SK-N-SH treated with all-trans-retinoic acid at 6 μM for 48 hours (cell line): ENCODE results near the gene TNFAIP8.

Experiments used
- ATAC-seq: fragments of 200-7000 bp; cut with Tn5 transposase; 3 replicates; pipeline ENCODE4 v1.9.1; 2020; ENCODE audit warnings: mild to moderate bottlenecking, moderate library complexity
- ARNTL ChIP-seq: fragments of 450-650 bp; formaldehyde crosslinking; IDR thresholded peaks from 2 replicates; pipeline ENCODE4 v1.5.0; 2020; ENCODE audit warnings: low read depth, mild to moderate bottlenecking, moderate library complexity, borderline replicate concordance
- BACH2 ChIP-seq: fragments of 250-450 bp; sonication (Bioruptor Pico); IDR thresholded peaks from 2 replicates; pipeline ENCODE4 v1.9.0; 2021; ENCODE audit warnings: mild to moderate bottlenecking, borderline replicate concordance
- CREB5 ChIP-seq: fragments of 250-450 bp; sonication (Bioruptor Pico); IDR thresholded peaks from 2 replicates; pipeline ENCODE4 v1.5.1; 2020; ENCODE audit warnings: low read depth, mild to moderate bottlenecking, moderate library complexity
- CSDC2 ChIP-seq: fragments of 250-450 bp; sonication (Bioruptor Pico); IDR thresholded peaks from 2 replicates; pipeline ENCODE4 v1.5.0; 2020; ENCODE audit warnings: mild to moderate bottlenecking, moderate library complexity
- ESRRG ChIP-seq: fragments of 250-450 bp; sonication (Bioruptor Pico); IDR thresholded peaks from 2 replicates; pipeline ENCODE4 v1.6.1; 2021; ENCODE audit warnings: mild to moderate bottlenecking
- GLIS3 ChIP-seq: fragments of 250-450 bp; sonication (Bioruptor Pico); IDR thresholded peaks from 2 replicates; pipeline ENCODE4 v1.5.0; 2020; ENCODE audit warnings: mild to moderate bottlenecking, moderate library complexity
- OSR1 ChIP-seq: fragments of 250-450 bp; sonication (Bioruptor Pico); IDR thresholded peaks from 2 replicates; pipeline ENCODE4 v1.8.0; 2022; ENCODE audit warnings: moderate library complexity, mild to moderate bottlenecking, inconsistent platforms
- PATZ1 ChIP-seq: fragments of 250-450 bp; sonication (Bioruptor Pico); IDR thresholded peaks from 2 replicates; pipeline ENCODE4 v1.8.0; 2020; ENCODE audit warnings: mild to moderate bottlenecking, moderate library complexity, borderline replicate concordance
- PPARA ChIP-seq: fragments of 250-450 bp; sonication (Bioruptor Pico); IDR thresholded peaks from 2 replicates; pipeline ENCODE4 v1.5.0; 2020; ENCODE audit warnings: mild to moderate bottlenecking, borderline replicate concordance
- RARB ChIP-seq: fragments of 250-450 bp; sonication (Bioruptor Pico); IDR thresholded peaks from 2 replicates; pipeline ENCODE4 v1.8.0; 2021; ENCODE audit warnings: mild to moderate bottlenecking, moderate library complexity
- SNAI2 ChIP-seq: fragments of 250-450 bp; sonication (Bioruptor Pico); IDR thresholded peaks from 2 replicates; pipeline ENCODE4 v1.5.0; 2020; ENCODE audit warnings: mild to moderate bottlenecking, moderate library complexity
- TOX ChIP-seq: fragments of 250-450 bp; sonication (Bioruptor Pico); IDR thresholded peaks from 2 replicates; pipeline ENCODE4 v1.8.0; 2021; ENCODE audit warnings: mild to moderate bottlenecking, moderate library complexity, borderline replicate concordance
- TSHZ2 ChIP-seq: fragments of 250-450 bp; sonication (Bioruptor Pico); IDR thresholded peaks from 2 replicates; pipeline ENCODE4 v1.5.0; 2020; ENCODE audit warnings: mild to moderate bottlenecking, moderate library complexity
- ZC3H10 ChIP-seq: fragments of 250-450 bp; sonication (Bioruptor Pico); IDR thresholded peaks from 2 replicates; pipeline ENCODE4 v1.5.1; 2021; ENCODE audit warnings: mild to moderate bottlenecking, moderate library complexity
- ZFP3 ChIP-seq: fragments of 250-450 bp; sonication (Bioruptor Pico); IDR thresholded peaks from 2 replicates; pipeline ENCODE4 v1.5.0; 2020; ENCODE audit warnings: mild to moderate bottlenecking, moderate library complexity
- ZFP30 ChIP-seq: fragments of 450-650 bp; formaldehyde crosslinking; IDR thresholded peaks from 2 replicates; pipeline ENCODE4 v1.5.0; 2022; ENCODE audit warnings: mild to moderate bottlenecking, moderate library complexity
- ZNF565 ChIP-seq: fragments of 450-650 bp; formaldehyde crosslinking; conservative IDR thresholded peaks from 2 replicates; pipeline ENCODE4 v1.5.0; 2020; ENCODE audit warnings: low read depth, mild to moderate bottlenecking, moderate library complexity
- ZNF70 ChIP-seq: fragments of 450-650 bp; formaldehyde crosslinking; IDR thresholded peaks from 2 replicates; pipeline ENCODE4 v1.5.0; 2020; ENCODE audit warnings: mild to moderate bottlenecking, moderate library complexity
- ZNF8 ChIP-seq: fragments of 450-650 bp; formaldehyde crosslinking; IDR thresholded peaks from 2 replicates; pipeline ENCODE4 v1.5.0; 2020; ENCODE audit warnings: mild to moderate bottlenecking, moderate library complexity
- TF ChIP-seq, protein P1 (sequence below): fragments of 250-450 bp; sonication (Bioruptor Pico); IDR thresholded peaks from 2 replicates; pipeline ENCODE4 v1.5.1; 2021; ENCODE audit warnings: mild to moderate bottlenecking, moderate library complexity
- TF ChIP-seq, protein P2 (sequence below): fragments of 250-450 bp; sonication (Bioruptor Pico); IDR thresholded peaks from 2 replicates; pipeline ENCODE4 v1.8.0; 2021; ENCODE audit warnings: low read depth, mild to moderate bottlenecking, moderate library complexity, borderline replicate concordance

The TNFAIP8 gene

GRCh38 chr5:119343766-119344165, 12.1 kb upstream of the TNFAIP8 start:
- TF ChIP-seq RARB (CRISPR knock-in tag) (no peak), ZNF565 (CRISPR knock-in tag) (no peak), BACH2 (CRISPR knock-in tag) (no peak), ZFP3 (CRISPR knock-in tag) (no peak), ESRRG (CRISPR knock-in tag) (no peak), PATZ1 (CRISPR knock-in tag) (no peak), CREB5 (CRISPR knock-in tag) (no peak), ZFP30 (CRISPR knock-in tag) (no peak), GLIS3 (CRISPR knock-in tag) (no peak), OSR1 (CRISPR knock-in tag) (no peak), TOX (no peak), CSDC2 (CRISPR knock-in tag) (no peak), ARNTL (CRISPR knock-in tag) (no peak), ZC3H10 (CRISPR knock-in tag) (no peak), SNAI2 (CRISPR knock-in tag) (no peak), PPARA (CRISPR knock-in tag) (no peak), ZNF70 (no peak), ZNF8 (CRISPR knock-in tag) (no peak)
- TF ChIP-seq, protein P1, sequence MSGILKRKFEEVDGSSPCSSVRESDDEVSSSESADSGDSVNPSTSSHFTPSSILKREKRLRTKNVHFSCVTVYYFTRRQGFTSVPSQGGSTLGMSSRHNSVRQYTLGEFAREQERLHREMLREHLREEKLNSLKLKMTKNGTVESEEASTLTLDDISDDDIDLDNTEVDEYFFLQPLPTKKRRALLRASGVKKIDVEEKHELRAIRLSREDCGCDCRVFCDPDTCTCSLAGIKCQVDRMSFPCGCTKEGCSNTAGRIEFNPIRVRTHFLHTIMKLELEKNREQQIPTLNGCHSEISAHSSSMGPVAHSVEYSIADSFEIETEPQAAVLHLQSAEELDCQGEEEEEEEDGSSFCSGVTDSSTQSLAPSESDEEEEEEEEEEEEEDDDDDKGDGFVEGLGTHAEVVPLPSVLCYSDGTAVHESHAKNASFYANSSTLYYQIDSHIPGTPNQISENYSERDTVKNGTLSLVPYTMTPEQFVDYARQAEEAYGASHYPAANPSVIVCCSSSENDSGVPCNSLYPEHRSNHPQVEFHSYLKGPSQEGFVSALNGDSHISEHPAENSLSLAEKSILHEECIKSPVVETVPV (CRISPR knock-in tag) = no peak
- TF ChIP-seq, protein P2, sequence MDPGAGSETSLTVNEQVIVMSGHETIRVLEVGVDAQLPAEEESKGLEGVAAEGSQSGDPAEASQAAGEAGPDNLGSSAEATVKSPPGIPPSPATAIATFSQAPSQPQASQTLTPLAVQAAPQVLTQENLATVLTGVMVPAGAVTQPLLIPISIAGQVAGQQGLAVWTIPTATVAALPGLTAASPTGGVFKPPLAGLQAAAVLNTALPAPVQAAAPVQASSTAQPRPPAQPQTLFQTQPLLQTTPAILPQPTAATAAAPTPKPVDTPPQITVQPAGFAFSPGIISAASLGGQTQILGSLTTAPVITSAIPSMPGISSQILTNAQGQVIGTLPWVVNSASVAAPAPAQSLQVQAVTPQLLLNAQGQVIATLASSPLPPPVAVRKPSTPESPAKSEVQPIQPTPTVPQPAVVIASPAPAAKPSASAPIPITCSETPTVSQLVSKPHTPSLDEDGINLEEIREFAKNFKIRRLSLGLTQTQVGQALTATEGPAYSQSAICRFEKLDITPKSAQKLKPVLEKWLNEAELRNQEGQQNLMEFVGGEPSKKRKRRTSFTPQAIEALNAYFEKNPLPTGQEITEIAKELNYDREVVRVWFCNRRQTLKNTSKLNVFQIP (CRISPR knock-in tag) = no peak
- TF ChIP-seq, all 23 proteins: peak for 0
- ATAC-seq = no peak

- no peak for TF ChIP-seq TSHZ2
- TF ChIP-seq ZNF70 = no peak
- TF ChIP-seq, protein P2 (CRISPR knock-in tag) = no peak
- TF ChIP-seq OSR1 (CRISPR knock-in tag) = no peak
- TF ChIP-seq CSDC2 (CRISPR knock-in tag) = no peak
- no peak for TF ChIP-seq ZC3H10 (CRISPR knock-in tag)
- TF ChIP-seq ESRRG (CRISPR knock-in tag) = no peak
- no peak for TF ChIP-seq ZFP3 (CRISPR knock-in tag)
- TF ChIP-seq TOX = no peak
- TF ChIP-seq PPARA (CRISPR knock-in tag) = no peak
- TF ChIP-seq BACH2 (CRISPR knock-in tag) = no peak
- TF ChIP-seq, protein P1 (CRISPR knock-in tag) = no peak
- TF ChIP-seq, all 23 proteins: peak for 0
- ATAC-seq = no peak
These were observed 11.6 kb upstream of the TNFAIP8 start for GRCh38 chr5:119344231-119344630.
